Breast epithelium (tissue), 3 donors: ENCODE results near the gene GRIP2.

Source experiments
- POLR2A ChIP-seq: fragments of 450-650 bp; IDR thresholded peaks from one replicate; pipeline ENCODE4 v1.6.1; 2016; ENCODE audit warnings: antibody characterized with exemption, mild to moderate bottlenecking, moderate library complexity
- POLR2AphosphoS5 ChIP-seq, 3 donors: sonication (generic); formaldehyde crosslinking; IDR thresholded peaks; one replicate each; pipeline ENCODE4 v1.6.1; 2017; ENCODE audit warnings: antibody characterized with exemption in 3 of 3
- TF ChIP-seq, protein P1 (sequence below), 3 donors: fragments of 450-650 bp; IDR thresholded peaks; one replicate each; pipeline ENCODE4 v1.5.1; 2016 to 2017; ENCODE audit warnings: antibody characterized with exemption in 3 of 3, mild to moderate bottlenecking in 3 of 3, moderate library complexity in 3 of 3

DNA sequence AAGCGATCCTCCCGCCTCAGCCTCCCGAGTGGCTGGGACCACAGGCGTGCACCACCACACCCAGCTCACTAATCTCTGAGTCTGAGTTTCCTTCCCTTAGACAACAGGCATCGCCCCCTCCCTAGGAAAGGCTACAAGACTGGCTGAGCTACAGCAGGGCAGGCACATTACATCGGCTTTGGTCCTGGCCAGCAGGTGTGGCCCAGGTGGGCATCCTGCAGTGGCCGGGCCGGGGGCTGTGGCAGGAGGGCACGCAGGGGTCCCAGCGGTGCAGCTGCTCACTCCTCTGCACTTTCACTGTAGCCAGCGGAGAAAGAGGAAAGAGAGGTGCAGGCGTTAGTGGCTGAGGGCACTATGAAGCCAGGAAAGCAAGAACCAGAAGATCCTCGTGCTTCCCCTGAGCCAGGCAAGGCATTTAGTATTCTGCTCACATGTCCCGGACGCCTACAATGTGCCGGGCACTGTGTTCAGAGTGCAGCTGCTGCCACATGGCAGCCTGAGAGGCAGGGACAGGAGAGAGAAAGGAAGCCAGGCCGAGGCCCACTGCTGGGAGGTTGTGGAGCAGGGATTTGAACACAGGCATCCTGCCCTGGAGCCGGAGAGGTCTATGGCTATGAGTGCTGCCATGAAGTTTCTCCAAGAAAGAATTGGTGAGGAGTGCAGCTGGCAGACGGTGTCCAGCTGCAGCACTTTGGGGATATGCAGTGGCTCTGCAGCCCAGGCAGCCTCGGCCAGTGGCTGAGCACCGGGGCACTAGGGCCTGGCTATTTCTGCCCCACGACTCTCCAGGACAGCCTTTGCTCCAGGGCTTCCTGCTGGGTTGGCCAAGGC lies 22.3 kb downstream of the GRIP2 start:
- TF ChIP-seq, protein P1, sequence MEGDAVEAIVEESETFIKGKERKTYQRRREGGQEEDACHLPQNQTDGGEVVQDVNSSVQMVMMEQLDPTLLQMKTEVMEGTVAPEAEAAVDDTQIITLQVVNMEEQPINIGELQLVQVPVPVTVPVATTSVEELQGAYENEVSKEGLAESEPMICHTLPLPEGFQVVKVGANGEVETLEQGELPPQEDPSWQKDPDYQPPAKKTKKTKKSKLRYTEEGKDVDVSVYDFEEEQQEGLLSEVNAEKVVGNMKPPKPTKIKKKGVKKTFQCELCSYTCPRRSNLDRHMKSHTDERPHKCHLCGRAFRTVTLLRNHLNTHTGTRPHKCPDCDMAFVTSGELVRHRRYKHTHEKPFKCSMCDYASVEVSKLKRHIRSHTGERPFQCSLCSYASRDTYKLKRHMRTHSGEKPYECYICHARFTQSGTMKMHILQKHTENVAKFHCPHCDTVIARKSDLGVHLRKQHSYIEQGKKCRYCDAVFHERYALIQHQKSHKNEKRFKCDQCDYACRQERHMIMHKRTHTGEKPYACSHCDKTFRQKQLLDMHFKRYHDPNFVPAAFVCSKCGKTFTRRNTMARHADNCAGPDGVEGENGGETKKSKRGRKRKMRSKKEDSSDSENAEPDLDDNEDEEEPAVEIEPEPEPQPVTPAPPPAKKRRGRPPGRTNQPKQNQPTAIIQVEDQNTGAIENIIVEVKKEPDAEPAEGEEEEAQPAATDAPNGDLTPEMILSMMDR (IDR thresholded peaks at IDR 0.05): no peak
- TF ChIP-seq POLR2AphosphoS5 (IDR thresholded peaks at IDR 0.05): no peak
- no peak for TF ChIP-seq POLR2A
